GM10248 (cell line): ENCODE measurements around the gene ENHO.

Source experiments
- CTCF ChIA-PET: fragments of 300-600 bp; sonication (Branson Sonifier 250); formaldehyde crosslinking; extraction: SDS; loops from one replicate; lab custom pipeline; 2021; ENCODE audit warnings: antibody characterized with exemption; lab: Yijun Ruan, JAX
- POLR2A ChIA-PET: fragments of 350-650 bp; sonication (Branson Sonifier 250); formaldehyde crosslinking; extraction: SDS; loops from one replicate; lab custom pipeline; 2020; ENCODE audit warnings: antibody characterized with exemption; lab: Yijun Ruan, JAX
- DNase-seq: peaks from one replicate; pipeline ENCODE4 v3.0.0; 2012; ENCODE audit errors: extremely low spot score
- CTCF ChIP-seq: IDR thresholded peaks from 2 replicates; pipeline ENCODE4 v1.5.1; 2012; ENCODE audit warnings: mild to moderate bottlenecking, low read depth; ENCODE audit errors: extremely low read depth, missing control alignments, control extremely low read depth

ENHO gene

GRCh38 chr9:34553511-34554021 is 30.8 kb upstream of the ENHO start:
- no peak for TF ChIP-seq CTCF
- CTCF ChIA-PET: no interaction called here
- POLR2A ChIA-PET: no interaction called here
- no peak for DNase-seq

- ChIA-PET POLR2A (no interaction called here), CTCF (no interaction called here)
- TF ChIP-seq CTCF: no peak
- DNase-seq: no peak
Observed at GRCh38 chr9:34552986-34553385, 30.2 kb upstream of the ENHO start.

GRCh38 chr9:34552606-34552981 is 29.8 kb upstream of the ENHO start:
- no peak for DNase-seq
- TF ChIP-seq CTCF: no peak
- CTCF ChIA-PET: interaction anchor here (1.6 kb wide), 1 partner anchor 149 kb away, joined by 6 read pairs; no protein-coding TSS in a partner anchor
- POLR2A ChIA-PET: no interaction called here

GRCh38 chr9:34551751-34552605 is 29.2 kb upstream of the ENHO start:
- ChIA-PET POLR2A (no interaction called here), CTCF (interaction anchor here (1.2 to 5.8 kb wide), 3 partner anchors 40 to 148 kb away, joined by 5 to 43 read pairs (median 6); no protein-coding TSS in a partner anchor)
- no peak for TF ChIP-seq CTCF
- DNase-seq: no peak

GRCh38 chr9:34550681-34551270 is 28.0 kb upstream of the ENHO start:
- CTCF ChIA-PET: interaction anchor here (1.2 to 5.8 kb wide), 4 partner anchors 41 to 147 kb away, joined by 3 to 43 read pairs (median 6); no protein-coding TSS in a partner anchor
- DNase-seq: no peak
- TF ChIP-seq CTCF: no peak
- POLR2A ChIA-PET: no interaction called here

GRCh38 chr9:34550016-34550680 is 27.4 kb upstream of the ENHO start:
- ChIA-PET POLR2A (interaction anchor here (0.6 kb wide), 1 partner anchor 49 kb away, joined by 3 read pairs; no protein-coding TSS in a partner anchor), CTCF (interaction anchor here (1.3 to 5.8 kb wide), 3 partner anchors 11 to 84 kb away, joined by 3 to 43 read pairs (median 3); no protein-coding TSS in a partner anchor)
- DNase-seq: no peak
- no peak for TF ChIP-seq CTCF
